Psoas muscle (tissue), 8 donors: Measurements from ENCODE around the gene ZNF580. TPM values are rescaled to one million over a fixed set of nuclear protein-coding genes. Genes with fewer than 3 reads are reported as not detected.

Source experiments
- ATAC-seq, 4 donors: fragments of 200-7000 bp; cut with Tn5 transposase; one replicate each; pipeline ENCODE4 v1.9.1; 2020; ENCODE audit warnings: moderate library complexity in 3 of 4, mild to moderate bottlenecking in 2 of 4
- DNase-seq, 2 donors: peaks; one replicate each; pipeline ENCODE4 v3.0.0-alpha.2; 2020
- H3K27ac ChIP-seq: fragments of 200-600 bp; one replicate; pipeline ENCODE4 v1.8.0; 2022
- H3K27me3 ChIP-seq, 3 donors: fragments of 200-600 bp in 1 of 3; one replicate each; pipeline versions ENCODE4 v1.6.1 to v1.8.0; 2013 to 2022; ENCODE audit warnings: low read length in 2 of 3, mild to moderate bottlenecking in 2 of 3, moderate library complexity in 1 of 3; ENCODE audit not compliant: insufficient read depth in 3 of 3
- H3K36me3 ChIP-seq, 2 donors: fragments of 200-600 bp in 1 of 2; one replicate each; pipeline versions ENCODE4 v1.6.1 to v1.8.0; 2013 to 2022; ENCODE audit warnings: low read depth in 1 of 2, mild to moderate bottlenecking in 1 of 2, moderate library complexity in 1 of 2; ENCODE audit not compliant: insufficient read depth in 1 of 2
- H3K4me1 ChIP-seq: fragments of 200-600 bp; one replicate; pipeline ENCODE4 v1.8.0; 2022
- H3K4me3 ChIP-seq: fragments of 200-600 bp; one replicate; pipeline ENCODE4 v1.8.0; 2022; ENCODE audit warnings: mild to moderate bottlenecking
- H3K9me3 ChIP-seq: fragments of 200-600 bp; one replicate; pipeline ENCODE4 v1.8.0; 2022
- CTCF ChIP-seq: fragments of 200-600 bp; IDR thresholded peaks from one replicate; pipeline ENCODE4 v1.8.0; 2022; ENCODE audit warnings: antibody characterized with exemption
- WGBS, 3 donors: extraction: QIAGEN DNeasy Blood & Tissue Kit; methylation state at CpG; one replicate each; pipeline versions ENCODE4 v1.1.6 to v1.1.7; 2013; 5-methylcytosine and 5-hydroxymethylcytosine counted together
- intact Hi-C, 2 donors: fragments of 100-400 bp; cut with DNase I; formaldehyde crosslinking; loops; one replicate each; pipeline versions ENCODE4 v1.11.0 to v1.14.2; 2022
- polyA plus RNA-seq, 3 donors: library from polyadenylated mRNA; stranded (reverse); fragments of 200-250 nt; gene quantifications; one replicate each; pipeline ENCODE4 v1.2.3, GENCODE V29; 2013
- total RNA-seq, 4 donors: library from RNA; stranded (reverse); fragmentation: NEBNext Ultra II Directional in 2 of 4; extraction: Animal tissue kit (Norgen Biotek cat#: 25700) in 2 of 4; gene quantifications; one replicate each; pipeline versions ENCODE4 v1.2.1 to v1.2.4, GENCODE V29; 2021 to 2023
- donor health status: healthy with polysubstance abuse.
- donor health status: DM: no; HTN: no; CAD: no; lungs with moderate emphysema.
- donor health status: Bipolar disorder and iron deficiency.
- donor health status: healthy.
- donor health status: DM: yes; HTN: yes; CAD: no.
- donor health status: DM: no; HTN: no; CAD: no.
- donor health status: DM: no; HTN: no; CAD: no.
- donor health status: DM: yes; HTN: yes; CAD: no.

Gene ZNF580
- total and polyA plus RNA-seq, 7 donors, result 5.9 to 21.1 (median 13.5) TPM

- 86 to 90% (median 88%) methylated on average over 20 of the region's 20 CpGs for WGBS, 3 donors
Observed at GRCh38 chr19:55663846-55664536, 23.2 kb downstream of the ZNF580 start.

GRCh38 chr19:55666343-55667005 is 25.7 kb downstream of the ZNF580 start:
- no peaks in the 10 kb centered on the region for H3K9me3 ChIP-seq
- no peak for DNase-seq
- no peak for ATAC-seq
- H3K27ac ChIP-seq, result no peak overlapping the region
- 78 to 86% (median 81%) methylated on average over 12 of the region's 12 CpGs for WGBS, 3 donors
- peaks cover 12 to 90% of the 10 kb centered on the region in 2 donors for H3K36me3 ChIP-seq
- TF ChIP-seq CTCF, result no peak
- intact Hi-C loops, result no loop called here
- no peak overlapping the region for H3K4me3 ChIP-seq
- H3K4me1 ChIP-seq, result no peaks in the 10 kb centered on the region
- no peaks in the 10 kb centered on the region for H3K27me3 ChIP-seq

More at GRCh38 chr19:55663846-55664536, 23.2 kb downstream of the ZNF580 start:
- DNase-seq (no peak), ATAC-seq (no peak)
- no peaks in the 10 kb centered on the region for H3K27me3 ChIP-seq
- no peak for TF ChIP-seq CTCF
- H3K4me1 ChIP-seq, result peaks cover 4% of the 10 kb centered on the region
- H3K27ac ChIP-seq, result no peak overlapping the region
- H3K4me3 ChIP-seq, result no peak overlapping the region
- no peaks in the 10 kb centered on the region for H3K9me3 ChIP-seq
- intact Hi-C loops, result no loop called here
- H3K36me3 ChIP-seq, result peaks cover 9 to 89% of the 10 kb centered on the region in 2 donors

- H3K9me3 ChIP-seq, result no peaks in the 10 kb centered on the region
- DNase-seq, result no peak
- intact Hi-C loops, result no loop called here
- H3K27me3 ChIP-seq, result no peaks in the 10 kb centered on the region
- no peak for TF ChIP-seq CTCF
- WGBS, 3 donors, result 92 to 93% (median 92%) methylated on average over 3 to 4 of the region's 4 CpGs
- no peak for ATAC-seq
- H3K4me1 ChIP-seq, result no peaks in the 10 kb centered on the region
- H3K4me3 ChIP-seq, result no peak overlapping the region
- no peak overlapping the region for H3K27ac ChIP-seq
- peaks cover 10 to 90% of the 10 kb centered on the region in 2 donors for H3K36me3 ChIP-seq
Observed at GRCh38 chr19:55667006-55667381, 26.2 kb downstream of the ZNF580 start.

- no peak overlapping the region for H3K27ac ChIP-seq
- 86 to 87% (median 87%) methylated on average over 12 of the region's 12 CpGs for WGBS, 3 donors
- H3K9me3 ChIP-seq, result no peaks in the 10 kb centered on the region
- intact Hi-C loops, result no loop called here
- ATAC-seq, result no peak
- DNase-seq, result no peak
- no peak overlapping the region for H3K4me3 ChIP-seq
- H3K27me3 ChIP-seq, result no peaks in the 10 kb centered on the region
- H3K36me3 ChIP-seq, result peaks cover 8 to 92% of the 10 kb centered on the region in 2 donors
- no peaks in the 10 kb centered on the region for H3K4me1 ChIP-seq
- TF ChIP-seq CTCF, result no peak
Observed at GRCh38 chr19:55667511-55667910, 26.7 kb downstream of the ZNF580 start.
